PFSK-1 (cell line): ENCODE data around the gene C17orf100.

Source experiments
- FOXP2 ChIP-seq: optimal IDR thresholded peaks from 2 replicates; pipeline ENCODE3; 2011; ENCODE audit warnings: borderline replicate concordance, control low read depth, inconsistent platforms; ENCODE audit not compliant: insufficient read depth; ENCODE audit errors: extremely low read length, extremely low read depth
- POLR2AphosphoS5 ChIP-seq: IDR thresholded peaks from 2 replicates; pipeline ENCODE4 v1.6.1; 2012; ENCODE audit warnings: low read depth, mild to moderate bottlenecking, control low read depth, low read length, moderate library complexity
- REST ChIP-seq, 2 experiments: IDR thresholded peaks; 2 replicates each; pipeline versions ENCODE4 v1.6.1 to v1.8.0; 2011 to 2012; ENCODE audit warnings: low read depth in 2 of 2, low read length in 2 of 2, control low read depth in 1 of 2, inconsistent platforms in 1 of 2, mild to moderate bottlenecking in 1 of 2, moderate library complexity in 1 of 2; ENCODE audit not compliant: insufficient read depth in 1 of 2
- SIN3A ChIP-seq: IDR thresholded peaks from 2 replicates; pipeline ENCODE4 v1.6.1; 2012; ENCODE audit warnings: mild to moderate bottlenecking, low read length, moderate library complexity, borderline replicate concordance; ENCODE audit not compliant: insufficient read depth
- TAF1 ChIP-seq: IDR thresholded peaks from 2 replicates; pipeline ENCODE4 v1.6.1; 2012; ENCODE audit warnings: low read length, control low read depth, borderline replicate concordance; ENCODE audit not compliant: insufficient read depth

The C17orf100 gene

GRCh38 chr17:6630390-6630789 lies 21.2 kb upstream of the C17orf100 start:
- TF ChIP-seq FOXP2, result no peak
- no peak for TF ChIP-seq POLR2AphosphoS5
- TF ChIP-seq TAF1, result no peak
- no peak for TF ChIP-seq REST (IDR thresholded peaks at IDR 0.05; ENCODE audit: insufficient read depth in 1 of 2, low read depth in 2 of 2, low read length in 2 of 2)
- no peak for TF ChIP-seq SIN3A

- TF ChIP-seq FOXP2, result no peak
- no peak for TF ChIP-seq POLR2AphosphoS5
- TF ChIP-seq TAF1, result no peak
- no peak for TF ChIP-seq SIN3A
- no peak for TF ChIP-seq REST (IDR thresholded peaks at IDR 0.05; ENCODE audit: insufficient read depth in 1 of 2, low read depth in 2 of 2, low read length in 2 of 2)
Observed at GRCh38 chr17:6632530-6632929, 19.0 kb upstream of the C17orf100 start.

GRCh38 chr17:6633263-6633662 lies 18.3 kb upstream of the C17orf100 start:
- TF ChIP-seq POLR2AphosphoS5, result no peak
- no peak for TF ChIP-seq SIN3A
- TF ChIP-seq REST (IDR thresholded peaks at IDR 0.05; ENCODE audit: insufficient read depth in 1 of 2, low read depth in 2 of 2, low read length in 2 of 2), result no peak
- TF ChIP-seq FOXP2, result no peak
- no peak for TF ChIP-seq TAF1

GRCh38 chr17:6636105-6636504 lies 15.5 kb upstream of the C17orf100 start:
- TF ChIP-seq SIN3A, result no peak
- no peak for TF ChIP-seq POLR2AphosphoS5

- TF ChIP-seq REST (IDR thresholded peaks at IDR 0.05; ENCODE audit: insufficient read depth in 1 of 2, low read depth in 2 of 2, low read length in 2 of 2), result peak; percentile 31 to 81; a peak in 2 of 4 replicates
- no peak for TF ChIP-seq FOXP2
Observed at GRCh38 chr17:6636616-6637457, 14.7 kb upstream of the C17orf100 start.
